Transverse colon (tissue), 4 donors: ENCODE measurements around the gene TTC23.

Source experiments
- POLR2A ChIP-seq: fragments of 450-650 bp; IDR thresholded peaks from one replicate; pipeline ENCODE4 v1.6.1; 2016; ENCODE audit warnings: antibody characterized with exemption, mild to moderate bottlenecking, moderate library complexity
- POLR2AphosphoS5 ChIP-seq, 3 donors: sonication (generic); formaldehyde crosslinking; IDR thresholded peaks; one replicate each; pipeline ENCODE4 v1.6.1; 2016; ENCODE audit warnings: antibody characterized with exemption in 3 of 3
- TF ChIP-seq, protein P1 (sequence below), 5 experiments: fragments of 200-600 bp in 3 of 5; fragments of 450-650 bp in 2 of 5; sonication (generic) in 3 of 5; IDR thresholded peaks; 1 replicate in 2 of 5; 2 replicates in 3 of 5; pipeline ENCODE4 v1.5.1; 2016 to 2017; ENCODE audit warnings: antibody characterized with exemption in 5 of 5, inconsistent platforms in 3 of 5, mild to moderate bottlenecking in 2 of 5, moderate library complexity in 1 of 5

- TF ChIP-seq, protein P1, sequence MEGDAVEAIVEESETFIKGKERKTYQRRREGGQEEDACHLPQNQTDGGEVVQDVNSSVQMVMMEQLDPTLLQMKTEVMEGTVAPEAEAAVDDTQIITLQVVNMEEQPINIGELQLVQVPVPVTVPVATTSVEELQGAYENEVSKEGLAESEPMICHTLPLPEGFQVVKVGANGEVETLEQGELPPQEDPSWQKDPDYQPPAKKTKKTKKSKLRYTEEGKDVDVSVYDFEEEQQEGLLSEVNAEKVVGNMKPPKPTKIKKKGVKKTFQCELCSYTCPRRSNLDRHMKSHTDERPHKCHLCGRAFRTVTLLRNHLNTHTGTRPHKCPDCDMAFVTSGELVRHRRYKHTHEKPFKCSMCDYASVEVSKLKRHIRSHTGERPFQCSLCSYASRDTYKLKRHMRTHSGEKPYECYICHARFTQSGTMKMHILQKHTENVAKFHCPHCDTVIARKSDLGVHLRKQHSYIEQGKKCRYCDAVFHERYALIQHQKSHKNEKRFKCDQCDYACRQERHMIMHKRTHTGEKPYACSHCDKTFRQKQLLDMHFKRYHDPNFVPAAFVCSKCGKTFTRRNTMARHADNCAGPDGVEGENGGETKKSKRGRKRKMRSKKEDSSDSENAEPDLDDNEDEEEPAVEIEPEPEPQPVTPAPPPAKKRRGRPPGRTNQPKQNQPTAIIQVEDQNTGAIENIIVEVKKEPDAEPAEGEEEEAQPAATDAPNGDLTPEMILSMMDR (IDR thresholded peaks at IDR 0.05), result no peak
- TF ChIP-seq POLR2AphosphoS5 (IDR thresholded peaks at IDR 0.05), result no peak
- no peak for TF ChIP-seq POLR2A
Measured at GRCh38 chr15:99264125-99264524, 14.7 kb upstream of the TTC23 start.
